WTC11 (cell line): ENCODE measurements around the gene RGSL1. TPM values are rescaled to one million over a fixed set of nuclear protein-coding genes. Genes with fewer than 3 reads are reported as not detected.
A peak's percentile ranks its signal among the peaks of the same experiment; 100 is the strongest.

Experiments
- ATAC-seq: fragments of 200-7000 bp; cut with Tn5 transposase; 2 replicates; pipeline ENCODE4 v1.10.0; 2021; ENCODE audit warnings: mild to moderate bottlenecking, moderate library complexity
- CTCF ChIA-PET: fragments of 300-600 bp; sonication (Branson Sonifier 250); formaldehyde crosslinking; loops from one replicate; lab custom pipeline; 2021; ENCODE audit warnings: antibody characterized with exemption; lab: Charles Lee
- POLR2A ChIA-PET: fragments of 350-600 bp; sonication (Branson Sonifier 250); formaldehyde crosslinking; loops from one replicate; lab custom pipeline; 2021; ENCODE audit warnings: antibody characterized with exemption; lab: Charles Lee
- DNase-seq: peaks from one replicate; pipeline ENCODE4 v3.0.0; 2021; ENCODE audit warnings: low spot score
- H3K27ac Mint-ChIP-seq: 2 replicates; pipeline ENCODE4 v1.8.0; 2021; ENCODE audit warnings: mixed read lengths
- H3K27me3 Mint-ChIP-seq: 2 replicates; pipeline ENCODE4 v1.8.0; 2021; ENCODE audit warnings: low read depth, mild to moderate bottlenecking, moderate library complexity, mixed read lengths
- H3K36me3 Mint-ChIP-seq: 2 replicates; pipeline ENCODE4 v1.8.0; 2021; ENCODE audit warnings: mixed read lengths
- H3K4me1 Mint-ChIP-seq: 2 replicates; pipeline ENCODE4 v1.8.0; 2022; ENCODE audit warnings: mixed read lengths
- H3K4me3 Mint-ChIP-seq: 2 replicates; pipeline ENCODE4 v1.8.0; 2021; ENCODE audit warnings: mild to moderate bottlenecking, moderate library complexity, mixed read lengths
- H3K9me3 Mint-ChIP-seq: 2 replicates; pipeline ENCODE4 v1.8.0; 2021; ENCODE audit warnings: mixed read lengths
- AR ChIP-seq: fragments of 250-450 bp; sonication (Bioruptor Pico); IDR thresholded peaks from 2 replicates; pipeline ENCODE4 v1.9.0; 2021; ENCODE audit warnings: mild to moderate bottlenecking
- CTCF ChIP-seq: fragments of 200-600 bp; IDR thresholded peaks from 2 replicates; pipeline ENCODE4 v1.8.0; 2022; ENCODE audit warnings: antibody characterized with exemption
- E2F1 ChIP-seq: sonication (generic); formaldehyde crosslinking; IDR thresholded peaks from 2 replicates; pipeline ENCODE4 v1.8.0; 2022; ENCODE audit warnings: mild to moderate bottlenecking, missing genetic modification reagents
- FOXK1 ChIP-seq: sonication (generic); formaldehyde crosslinking; IDR thresholded peaks from 2 replicates; pipeline ENCODE4 v1.8.0; 2022; ENCODE audit warnings: mild to moderate bottlenecking, moderate library complexity, missing genetic modification reagents
- FOXP1 ChIP-seq: sonication (generic); formaldehyde crosslinking; IDR thresholded peaks from 2 replicates; pipeline ENCODE4 v1.8.0; 2022; ENCODE audit warnings: missing genetic modification reagents, mild to moderate bottlenecking, moderate library complexity, borderline replicate concordance
- KAT7 ChIP-seq: sonication (generic); formaldehyde crosslinking; IDR thresholded peaks from 2 replicates; pipeline ENCODE4 v1.8.1; 2023; ENCODE audit warnings: missing genetic modification reagents, mild to moderate bottlenecking, borderline replicate concordance
- NR3C1 ChIP-seq: sonication (generic); formaldehyde crosslinking; conservative IDR thresholded peaks from 2 replicates; pipeline ENCODE4 v1.8.1; 2023; ENCODE audit warnings: low read depth, mild to moderate bottlenecking, missing genetic modification reagents
- STAT6 ChIP-seq: sonication (generic); formaldehyde crosslinking; conservative IDR thresholded peaks from 2 replicates; pipeline ENCODE4 v1.8.1; 2023; ENCODE audit warnings: mild to moderate bottlenecking, low read depth, missing genetic modification reagents, moderate library complexity
- TCF7 ChIP-seq: sonication (generic); formaldehyde crosslinking; IDR thresholded peaks from 2 replicates; pipeline ENCODE4 v1.8.0; 2022; ENCODE audit warnings: mild to moderate bottlenecking, low read depth, missing genetic modification reagents, moderate library complexity
- TEAD4 ChIP-seq: sonication (generic); formaldehyde crosslinking; IDR thresholded peaks from 2 replicates; pipeline ENCODE4 v1.8.0; 2022; ENCODE audit warnings: mild to moderate bottlenecking, missing genetic modification reagents
- USF2 ChIP-seq: sonication (generic); formaldehyde crosslinking; IDR thresholded peaks from 2 replicates; pipeline ENCODE4 v1.8.1; 2023; ENCODE audit warnings: mild to moderate bottlenecking, missing genetic modification reagents, moderate library complexity
- ZNF121 ChIP-seq: sonication (generic); formaldehyde crosslinking; IDR thresholded peaks from 2 replicates; pipeline ENCODE4 v1.8.0; 2023; ENCODE audit warnings: missing genetic modification reagents
- ZNF423 ChIP-seq: fragments of 250-450 bp; sonication (Bioruptor Pico); IDR thresholded peaks from 2 replicates; pipeline ENCODE4 v2.1.2; 2022; ENCODE audit warnings: mild to moderate bottlenecking, moderate library complexity
- ZNF671 ChIP-seq: fragments of 250-450 bp; sonication (Bioruptor Pico); IDR thresholded peaks from 2 replicates; pipeline ENCODE4 v1.8.0; 2021; ENCODE audit warnings: mild to moderate bottlenecking
- total RNA-seq: library from RNA; stranded (reverse); gene quantifications from 3 replicates; pipeline ENCODE4 v1.2.3, GENCODE V29; 2021
- TF ChIP-seq, protein P1 (sequence below): sonication (generic); formaldehyde crosslinking; IDR thresholded peaks from 2 replicates; pipeline ENCODE4 v1.8.0; 2022; ENCODE audit warnings: missing genetic modification reagents

Gene RGSL1
- total RNA-seq, 1 experiment from 2014 or later: not detected

GRCh38 chr1:182484067-182484466 is 34.1 kb downstream of the RGSL1 start:
- POLR2A ChIA-PET: no interaction called here
- no peak overlapping the region for H3K4me3 Mint-ChIP-seq
- TF ChIP-seq TEAD4 (CRISPR knock-in tag): no peak
- TF ChIP-seq STAT6 (CRISPR knock-in tag): no peak
- TF ChIP-seq, all 79 proteins: peak for 0
- H3K36me3 Mint-ChIP-seq: no peaks in the 10 kb centered on the region
- DNase-seq: no peak
- H3K27me3 Mint-ChIP-seq: no peaks in the 10 kb centered on the region
- ATAC-seq: no peak
- CTCF ChIA-PET: interaction anchor here (0.6 to 2.0 kb wide), 26 partner anchors 9 to 403 kb away, joined by 3 to 14 read pairs (median 4); partner anchors contain the start of gene RGSL1
- peaks cover 11% of the 10 kb centered on the region for H3K9me3 Mint-ChIP-seq
- H3K27ac Mint-ChIP-seq: no peak overlapping the region
- H3K4me1 Mint-ChIP-seq: no peaks in the 10 kb centered on the region

DNA sequence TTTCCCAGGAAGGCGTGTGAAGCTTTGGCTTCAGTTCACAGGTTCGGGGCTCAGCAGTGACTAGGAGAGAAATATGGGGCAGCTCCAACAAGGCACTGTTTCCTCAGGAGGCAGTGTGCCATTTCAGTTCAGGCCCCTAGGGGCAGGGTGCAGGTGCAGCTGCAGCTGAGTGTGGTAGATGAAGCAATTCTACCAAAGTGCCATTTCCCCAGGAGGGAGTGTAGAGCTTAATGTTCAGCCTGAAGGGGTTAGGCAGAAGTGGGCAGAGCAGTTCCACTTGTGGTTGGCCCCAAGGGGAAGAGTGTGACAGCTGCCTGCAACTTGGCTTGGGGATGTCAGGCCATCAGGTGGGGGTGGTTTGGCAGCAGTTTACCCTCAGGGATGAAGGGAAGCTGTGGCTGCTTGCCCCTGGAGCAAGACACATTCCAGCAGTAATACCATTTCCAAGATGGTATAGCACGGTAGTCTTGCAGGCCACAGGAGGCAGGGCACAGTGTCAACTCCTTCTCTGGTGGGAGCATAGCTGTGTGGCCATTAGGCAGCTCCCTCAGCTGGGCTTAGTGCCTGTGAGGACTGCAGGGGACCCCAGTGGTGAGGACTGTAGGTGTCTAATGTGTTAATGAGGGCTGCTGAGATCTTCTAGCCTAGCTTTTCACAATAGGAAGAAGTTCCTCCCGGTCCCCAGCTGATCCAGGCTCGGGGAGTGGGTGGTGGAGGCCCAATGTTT is 34.7 kb downstream of the RGSL1 start:
- H3K27ac Mint-ChIP-seq: no peak overlapping the region
- peak; percentile 99 for ATAC-seq
- no peak overlapping the region for H3K4me3 Mint-ChIP-seq
- H3K27me3 Mint-ChIP-seq: no peaks in the 10 kb centered on the region
- no peaks in the 10 kb centered on the region for H3K4me1 Mint-ChIP-seq
- DNase-seq: peak; percentile 54
- peak; percentile 40; the same call in 1 of the 2 replicates for TF ChIP-seq CTCF
- TF ChIP-seq KAT7 (CRISPR knock-in tag): no peak
- TF ChIP-seq, all 79 proteins: peak for 1
- ChIA-PET POLR2A (no interaction called here), CTCF (interaction anchor here (0.6 to 2.0 kb wide), 28 partner anchors 10 to 439 kb away, joined by 3 to 14 read pairs (median 4); partner anchors contain the start of gene RGSL1)
- Mint-ChIP-seq H3K36me3 (no peaks in the 10 kb centered on the region), H3K9me3 (peaks cover 4% of the 10 kb centered on the region; the same call in 1 of the 2 replicates)

- POLR2A ChIA-PET: no interaction called here
- no peaks in the 10 kb centered on the region for H3K36me3 Mint-ChIP-seq
- CTCF ChIA-PET: no interaction called here
- H3K4me1 Mint-ChIP-seq: no peaks in the 10 kb centered on the region
- H3K27ac Mint-ChIP-seq: no peak overlapping the region
- DNase-seq (no peak), ATAC-seq (no peak)
- no peaks in the 10 kb centered on the region for H3K27me3 Mint-ChIP-seq
- peaks cover 3% of the 10 kb centered on the region; the same call in 1 of the 2 replicates for H3K9me3 Mint-ChIP-seq
- H3K4me3 Mint-ChIP-seq: no peak overlapping the region
- TF ChIP-seq AR (CRISPR knock-in tag): no peak
- TF ChIP-seq USF2 (CRISPR knock-in tag): no peak
- TF ChIP-seq KAT7 (CRISPR knock-in tag): no peak
- TF ChIP-seq E2F1 (CRISPR knock-in tag): no peak
- TF ChIP-seq FOXP1 (CRISPR knock-in tag): no peak
- TF ChIP-seq ZNF671: no peak
- no peak for TF ChIP-seq TCF7 (CRISPR knock-in tag)
- TF ChIP-seq ZNF121: no peak
- no peak for TF ChIP-seq NR3C1 (CRISPR knock-in tag)
- TF ChIP-seq ZNF423 (CRISPR knock-in tag): no peak
- TF ChIP-seq, protein P1, sequence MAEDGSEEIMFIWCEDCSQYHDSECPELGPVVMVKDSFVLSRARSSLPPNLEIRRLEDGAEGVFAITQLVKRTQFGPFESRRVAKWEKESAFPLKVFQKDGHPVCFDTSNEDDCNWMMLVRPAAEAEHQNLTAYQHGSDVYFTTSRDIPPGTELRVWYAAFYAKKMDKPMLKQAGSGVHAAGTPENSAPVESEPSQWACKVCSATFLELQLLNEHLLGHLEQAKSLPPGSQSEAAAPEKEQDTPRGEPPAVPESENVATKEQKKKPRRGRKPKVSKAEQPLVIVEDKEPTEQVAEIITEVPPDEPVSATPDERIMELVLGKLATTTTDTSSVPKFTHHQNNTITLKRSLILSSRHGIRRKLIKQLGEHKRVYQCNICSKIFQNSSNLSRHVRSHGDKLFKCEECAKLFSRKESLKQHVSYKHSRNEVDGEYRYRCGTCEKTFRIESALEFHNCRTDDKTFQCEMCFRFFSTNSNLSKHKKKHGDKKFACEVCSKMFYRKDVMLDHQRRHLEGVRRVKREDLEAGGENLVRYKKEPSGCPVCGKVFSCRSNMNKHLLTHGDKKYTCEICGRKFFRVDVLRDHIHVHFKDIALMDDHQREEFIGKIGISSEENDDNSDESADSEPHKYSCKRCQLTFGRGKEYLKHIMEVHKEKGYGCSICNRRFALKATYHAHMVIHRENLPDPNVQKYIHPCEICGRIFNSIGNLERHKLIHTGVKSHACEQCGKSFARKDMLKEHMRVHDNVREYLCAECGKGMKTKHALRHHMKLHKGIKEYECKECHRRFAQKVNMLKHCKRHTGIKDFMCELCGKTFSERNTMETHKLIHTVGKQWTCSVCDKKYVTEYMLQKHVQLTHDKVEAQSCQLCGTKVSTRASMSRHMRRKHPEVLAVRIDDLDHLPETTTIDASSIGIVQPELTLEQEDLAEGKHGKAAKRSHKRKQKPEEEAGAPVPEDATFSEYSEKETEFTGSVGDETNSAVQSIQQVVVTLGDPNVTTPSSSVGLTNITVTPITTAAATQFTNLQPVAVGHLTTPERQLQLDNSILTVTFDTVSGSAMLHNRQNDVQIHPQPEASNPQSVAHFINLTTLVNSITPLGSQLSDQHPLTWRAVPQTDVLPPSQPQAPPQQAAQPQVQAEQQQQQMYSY (CRISPR knock-in tag): no peak
- TF ChIP-seq FOXK1 (CRISPR knock-in tag): no peak
Observed at GRCh38 chr1:182485861-182486260, 35.9 kb downstream of the RGSL1 start.
